HFF-Myc (cell line): Measurements from ENCODE around the gene GLI2.

Source experiments
- DNase-seq: peaks from one replicate; pipeline ENCODE4 v3.0.0-alpha.2; 2011; ENCODE audit warnings: low read depth; ENCODE audit errors: extremely low read depth
- H3K4me3 ChIP-seq: replicated peaks from 2 replicates; pipeline ENCODE4 v1.5.1; 2011; ENCODE audit warnings: low read depth, mild to moderate bottlenecking, control low read depth, low read length
- CTCF ChIP-seq: IDR thresholded peaks from 2 replicates; pipeline ENCODE4 v1.5.1; 2012; ENCODE audit warnings: mild to moderate bottlenecking, low read depth, low read length, control low read depth; ENCODE audit errors: missing control alignments

The GLI2 gene

DNA sequence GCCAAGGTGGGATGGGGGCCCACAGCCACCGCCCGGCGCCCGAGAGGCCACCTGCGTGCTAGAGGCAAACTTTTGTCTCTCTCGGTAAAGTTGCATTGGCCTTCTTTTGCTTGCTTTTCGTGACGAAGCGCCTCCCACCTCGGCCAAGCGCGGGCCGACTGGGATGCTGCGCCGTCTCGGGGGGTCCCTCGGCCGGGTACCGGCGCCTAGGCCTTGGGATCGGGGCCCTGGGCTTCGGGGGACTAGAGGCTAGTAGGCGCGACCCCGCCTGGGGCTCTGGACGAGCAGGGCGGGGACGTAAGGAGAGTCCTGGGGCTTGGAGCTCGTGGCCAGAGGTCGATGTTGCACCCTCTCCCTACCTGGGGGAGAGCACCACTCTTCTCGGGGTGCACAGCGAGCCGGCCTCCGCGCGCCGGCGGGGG is 545 bp downstream of the GLI2 start:
- peak overlapping the region; percentile 83 for H3K4me3 ChIP-seq
- no peak for TF ChIP-seq CTCF
- DNase-seq = no peak

DNA sequence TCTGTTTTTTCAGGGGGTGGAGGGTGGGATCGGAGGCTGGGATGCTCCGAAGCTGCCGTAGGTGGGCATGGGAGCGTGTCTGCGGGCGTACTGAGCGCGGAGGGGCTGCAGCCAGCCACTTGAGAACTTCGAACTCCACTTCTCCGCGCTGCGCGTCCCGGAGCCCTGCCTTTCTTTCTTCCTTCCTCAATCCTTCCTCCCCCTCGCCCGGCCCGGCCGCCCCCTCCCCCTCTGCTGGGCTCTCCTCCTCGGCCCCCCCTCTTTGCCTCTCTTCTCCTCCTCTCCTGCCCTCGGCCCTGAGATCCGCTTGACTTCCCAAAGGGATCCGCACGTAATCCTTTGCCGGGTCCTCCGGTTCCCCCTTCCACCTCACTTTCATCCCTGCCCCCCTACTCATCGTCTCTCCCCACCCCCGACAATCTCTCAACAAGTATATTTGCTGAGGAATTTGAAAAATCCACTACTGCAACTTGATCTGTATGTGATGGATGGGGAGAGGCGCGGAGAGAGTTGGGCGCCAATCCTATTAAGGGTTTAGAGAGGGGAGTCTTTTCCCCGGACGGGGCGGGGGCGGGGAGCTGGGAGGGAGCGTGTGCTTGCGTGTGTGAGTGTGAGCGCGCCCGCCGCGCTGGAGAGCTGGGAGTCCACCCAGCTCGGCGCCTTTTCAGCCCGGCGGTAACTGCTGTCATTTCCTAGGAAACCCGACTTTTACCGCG is 1.1 kb downstream of the GLI2 start:
- TF ChIP-seq CTCF = no peak
- peak overlapping the region; percentile 83 for H3K4me3 ChIP-seq
- DNase-seq = no peak

DNA sequence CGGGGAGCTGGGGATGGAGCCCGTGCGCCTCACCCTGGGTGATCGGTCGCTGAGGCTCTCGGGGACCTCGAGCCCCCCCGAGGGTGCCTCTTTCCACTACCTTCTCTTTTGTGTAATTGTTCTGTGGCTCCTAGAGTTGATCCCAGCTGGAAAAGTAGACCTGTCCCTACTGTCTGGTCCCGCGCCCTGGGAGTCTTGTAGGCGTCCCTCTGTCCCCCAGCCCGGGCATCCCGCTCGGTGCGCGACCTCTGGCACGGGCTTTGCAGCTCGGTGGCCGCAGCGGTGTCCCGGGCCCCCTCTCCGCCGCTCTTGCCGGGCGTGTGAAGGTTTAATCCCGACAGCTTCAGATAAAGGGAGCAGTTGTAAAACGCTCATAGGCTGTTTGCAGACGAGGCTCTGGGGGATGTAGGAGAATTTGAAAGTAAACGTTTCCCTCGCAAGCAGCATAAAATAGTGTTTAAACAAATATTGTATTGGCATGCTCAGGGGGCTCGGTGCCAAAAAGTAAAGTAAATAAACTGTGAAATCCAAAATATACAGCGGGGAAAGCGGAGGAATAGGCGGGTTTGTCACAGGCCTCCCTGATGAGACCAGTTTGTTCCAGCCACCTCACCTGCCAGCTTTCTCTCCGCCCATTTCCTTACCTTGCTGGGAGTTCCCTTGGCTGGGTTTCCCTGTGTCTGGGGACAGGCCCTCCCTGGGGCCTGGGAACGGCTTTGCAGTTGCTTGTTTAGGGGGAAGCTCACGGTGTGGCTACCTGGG is 1.9 kb downstream of the GLI2 start:
- TF ChIP-seq CTCF = no peak
- peak overlapping the region; percentile 83 for H3K4me3 ChIP-seq
- no peak for DNase-seq

DNA sequence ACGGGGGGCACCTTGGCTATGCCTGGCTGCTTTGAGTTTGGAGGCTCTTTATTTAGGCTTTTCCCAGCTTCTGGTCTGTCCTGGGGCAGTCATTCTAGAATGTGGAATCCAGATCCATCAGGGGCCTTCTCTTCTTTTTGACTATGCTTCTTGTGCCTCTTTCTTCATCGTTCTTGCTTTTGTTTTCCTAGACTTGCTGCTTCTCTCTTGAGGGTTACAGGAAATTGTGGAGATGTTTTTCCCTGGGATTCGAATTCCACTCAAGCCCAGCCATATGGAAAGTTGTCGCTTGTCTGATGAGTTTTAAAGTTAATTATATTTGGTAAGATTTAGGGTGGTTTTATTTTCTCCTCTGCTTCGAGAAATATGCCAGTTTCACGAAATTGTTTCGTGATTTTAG is 2.4 kb downstream of the GLI2 start:
- peak overlapping the region; percentile 83 for H3K4me3 ChIP-seq
- DNase-seq = no peak
- no peak for TF ChIP-seq CTCF

- H3K4me3 ChIP-seq = no peak overlapping the region
These were observed 3.2 kb downstream of the GLI2 start for GRCh38 chr2:120738786-120739437.

DNA sequence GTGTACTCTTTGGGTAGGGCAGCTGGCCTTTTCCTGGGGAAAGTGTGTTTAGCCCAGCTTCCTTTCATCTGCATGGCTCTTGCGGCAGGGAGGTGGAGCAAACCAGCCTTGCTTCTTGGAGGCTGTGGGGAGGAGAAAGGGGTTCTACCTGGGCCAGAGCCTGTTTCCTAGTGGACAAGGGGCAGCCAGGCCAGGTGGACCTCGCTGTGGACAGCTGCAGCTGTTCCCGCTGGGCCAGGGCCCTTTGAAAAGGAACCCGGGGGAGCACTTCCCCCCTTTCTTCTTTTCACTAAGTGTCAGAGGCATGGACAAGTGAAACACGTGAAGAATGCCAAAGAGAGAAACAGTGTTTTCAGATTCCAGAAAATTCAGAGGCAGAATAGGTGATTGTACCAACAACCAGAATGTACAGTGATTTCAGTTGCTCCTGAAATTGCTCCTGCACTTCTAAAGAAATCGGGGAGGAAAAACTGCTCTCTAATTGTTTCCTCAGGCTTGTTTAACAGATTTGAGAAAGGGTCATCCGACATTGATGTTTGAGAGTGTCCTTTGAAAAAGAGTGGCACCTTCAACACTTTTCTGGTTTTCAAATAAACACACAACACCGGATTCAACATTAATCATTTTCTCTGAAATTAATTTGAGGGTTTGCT is 3.9 kb downstream of the GLI2 start:
- no peak for TF ChIP-seq CTCF
- no peak for DNase-seq

More at GRCh38 chr2:120738786-120739437, 3.2 kb downstream of the GLI2 start:
- no peak for DNase-seq
- no peak for TF ChIP-seq CTCF

More for the DNA sequence above, 3.9 kb downstream of the GLI2 start:
- no peak overlapping the region for H3K4me3 ChIP-seq
